NCI-H2227 (cell line): Measurements from ENCODE around the gene TEDC1.

ENCODE experiments used
- DNase-seq: peaks from one replicate; lab custom pipeline; 2025; ENCODE audit not compliant: unreplicated experiment; lab: John Stamatoyannopoulos, UW

TEDC1 gene

GRCh38 chr14:105484069-105484996, 6.7 kb upstream of the TEDC1 start:
- DNase-seq, result no peak

GRCh38 chr14:105484997-105485393, 6.1 kb upstream of the TEDC1 start:
- DNase-seq, result no peak

GRCh38 chr14:105485739-105486162, 5.3 kb upstream of the TEDC1 start:
- no peak for DNase-seq

GRCh38 chr14:105486163-105486973, 4.7 kb upstream of the TEDC1 start, which contains the start of gene CRIP1:
Gene CRIP1, plus strand, starts transcription at chr14:105486886. Its CDS starts 374 bp downstream, at chr14:105487260.
- DNase-seq, result no peak

DNA sequence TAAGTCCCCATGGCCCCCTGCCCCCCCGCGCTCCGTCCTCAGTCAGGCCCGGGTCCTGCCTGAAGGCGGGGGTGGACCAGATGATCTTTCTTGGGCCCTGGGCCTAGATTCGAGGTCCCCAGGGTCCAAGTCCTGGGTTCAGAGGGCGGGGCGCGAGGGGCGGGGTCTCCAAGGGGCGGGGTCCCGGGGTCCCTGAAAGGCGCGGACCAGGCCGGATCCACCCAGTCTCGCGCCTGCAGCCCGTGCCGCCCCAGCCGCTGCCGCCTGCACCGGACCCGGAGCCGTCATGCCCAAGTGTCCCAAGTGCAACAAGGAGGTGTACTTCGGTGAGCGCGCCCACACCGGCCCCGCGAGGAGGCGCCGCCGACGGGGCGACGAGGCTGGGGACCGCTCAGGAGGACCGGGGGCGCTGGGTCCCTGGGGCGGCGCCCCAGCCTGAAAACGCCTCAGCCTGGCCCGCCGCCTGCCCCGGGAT, 4.0 kb upstream of the TEDC1 start:
- no peak for DNase-seq

- DNase-seq, result peak; percentile 32
Measured at GRCh38 chr14:105487449-105487985, 3.5 kb upstream of the TEDC1 start.

GRCh38 chr14:105487986-105488777, 2.9 kb upstream of the TEDC1 start:
- DNase-seq, result no peak

DNA sequence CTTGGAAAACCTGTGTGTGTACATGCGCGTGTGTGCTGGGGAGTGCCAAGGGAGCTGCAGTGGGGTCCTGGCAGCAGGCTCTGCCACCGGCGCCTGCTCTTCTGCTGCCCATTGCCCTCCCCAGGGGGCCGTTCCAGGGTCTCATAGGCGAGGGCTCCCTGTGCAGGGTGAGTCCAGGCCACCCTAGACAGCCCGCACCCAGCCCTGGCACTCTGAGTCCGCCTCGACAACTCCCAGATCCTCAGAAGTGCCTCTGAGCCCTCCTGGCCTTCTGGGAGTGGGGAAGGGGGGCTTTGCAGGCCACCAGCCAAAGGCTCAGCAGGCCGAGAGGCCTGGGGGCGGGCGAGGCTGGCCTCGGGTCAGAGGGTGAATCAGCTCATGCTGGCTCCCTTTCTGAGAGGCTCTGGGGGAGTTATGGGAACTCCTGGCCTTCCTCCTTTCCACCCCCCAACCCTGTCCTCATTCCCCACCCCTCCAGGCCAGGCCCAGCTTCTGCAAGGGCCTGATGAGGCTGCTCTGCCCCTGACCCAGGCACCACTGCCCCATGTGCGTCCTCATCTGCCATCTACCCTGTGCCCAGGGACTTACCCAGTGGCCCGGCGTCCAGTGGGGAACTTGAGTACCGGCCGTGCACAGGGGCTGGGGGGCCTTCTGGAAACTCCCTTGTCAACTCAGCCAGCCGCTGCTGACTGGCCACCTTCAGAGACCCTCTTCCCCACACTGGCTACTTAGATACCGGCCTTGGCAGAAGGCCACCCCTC, 2.1 kb upstream of the TEDC1 start:
- no peak for DNase-seq

- DNase-seq, result peak; percentile 95
Measured at GRCh38 chr14:105489542-105490266, 1.3 kb upstream of the TEDC1 start.

DNA sequence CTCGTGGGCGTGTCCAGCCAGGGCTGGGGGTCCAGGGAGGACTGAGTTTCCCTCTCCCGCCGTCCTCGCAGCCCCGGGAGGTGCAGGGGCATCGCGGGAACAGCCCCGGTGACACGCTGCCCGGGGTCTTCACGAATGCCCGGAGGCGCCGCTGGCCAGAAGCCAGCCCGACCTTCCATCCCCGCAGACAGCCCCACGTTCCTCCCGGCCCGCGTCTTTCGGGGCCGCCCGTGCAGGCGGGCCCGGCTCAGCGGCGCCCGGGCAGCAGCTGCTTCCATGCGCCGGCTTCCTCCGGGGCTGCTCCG, 827 bp upstream of the TEDC1 start:
- DNase-seq, result no peak

- DNase-seq, result peak; percentile 74
Measured at GRCh38 chr14:105491366-105491973, 424 bp downstream of the TEDC1 start.

- no peak for DNase-seq
Measured at GRCh38 chr14:105492031-105492970, 1.3 kb downstream of the TEDC1 start.

GRCh38 chr14:105492971-105493871, 2.2 kb downstream of the TEDC1 start:
- no peak for DNase-seq

DNA sequence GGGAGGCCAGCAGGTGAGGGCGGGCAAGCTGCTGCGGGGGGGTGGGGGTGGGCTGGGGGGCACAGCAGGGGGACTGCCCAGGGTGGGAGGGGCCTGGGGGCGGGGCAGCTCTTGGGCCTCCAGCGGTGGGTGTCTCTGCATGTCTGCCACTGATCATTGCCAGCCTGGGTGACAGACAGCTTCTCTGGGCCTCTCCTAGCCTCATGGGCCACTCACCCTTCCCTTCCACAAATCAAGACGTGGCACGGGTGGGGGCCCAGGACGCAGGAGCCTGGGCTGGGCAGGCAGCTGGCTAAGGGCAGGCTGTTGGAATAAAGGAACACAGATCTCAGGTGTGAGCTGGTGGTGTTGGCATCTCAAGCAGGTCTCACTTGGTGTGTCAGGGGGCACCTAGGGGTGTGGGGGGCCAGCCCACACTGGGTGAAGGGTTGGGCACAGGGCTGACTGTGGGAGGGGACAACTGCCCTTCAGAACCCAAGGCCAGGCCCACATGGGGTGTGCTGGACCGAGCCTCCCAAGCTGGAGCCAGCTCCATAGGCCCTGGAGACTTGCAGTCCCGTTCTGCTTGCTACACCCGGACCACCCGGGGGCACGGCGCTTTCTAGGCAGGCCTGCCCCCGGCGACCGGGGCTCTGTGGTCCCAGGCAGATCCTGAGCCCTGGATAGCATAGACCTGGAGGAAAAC, 3.0 kb downstream of the TEDC1 start:
- no peak for DNase-seq

GRCh38 chr14:105494606-105494929, 3.5 kb downstream of the TEDC1 start:
- DNase-seq, result no peak
